NCI-H187 treated with DMSO at 0.1 percent for 48 hours (cell line): ENCODE measurements around the gene EEF2K.

Experiments used
- DNase-seq: peaks from one replicate; lab custom pipeline; 2025; lab: John Stamatoyannopoulos, UW

The EEF2K gene

DNA sequence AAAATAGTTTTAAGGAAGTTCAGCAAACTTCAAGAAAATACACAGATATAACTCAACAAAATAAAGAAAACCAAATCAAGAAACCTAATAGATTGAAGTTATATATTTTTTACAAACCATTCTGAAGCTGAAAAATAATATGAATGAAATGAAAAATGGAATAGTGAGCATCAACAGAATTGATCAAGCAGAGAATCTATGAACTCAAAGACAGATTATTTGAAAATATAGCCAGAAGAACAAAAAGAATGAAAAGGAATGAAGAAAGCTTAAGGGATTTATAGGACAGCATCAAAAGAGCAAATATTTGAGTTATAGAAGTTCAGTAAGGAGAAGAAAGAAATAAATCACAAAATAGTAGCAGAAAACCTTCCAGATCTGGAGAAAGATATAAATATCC lies 130.5 kb downstream of the EEF2K start:
- DNase-seq = no peak

DNA sequence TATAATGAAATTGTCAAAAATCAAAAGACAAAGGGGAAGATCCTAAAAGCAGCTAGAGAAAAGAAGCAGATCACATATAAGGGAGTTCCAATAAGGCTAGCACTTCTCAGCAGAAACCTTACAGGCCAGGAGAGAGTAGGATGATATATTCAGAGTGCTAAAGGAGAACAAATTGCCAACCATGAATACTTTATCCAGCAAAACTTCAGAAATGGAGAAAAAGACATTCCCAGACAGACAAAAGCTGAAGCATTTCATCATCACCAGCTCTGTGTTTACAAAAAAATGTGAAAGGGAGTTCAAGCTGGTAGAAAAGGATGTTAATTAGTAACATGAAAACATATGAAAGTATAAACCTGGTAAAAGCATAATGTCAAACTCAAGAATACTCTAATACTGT lies 131.0 kb downstream of the EEF2K start:
- DNase-seq = no peak

DNA sequence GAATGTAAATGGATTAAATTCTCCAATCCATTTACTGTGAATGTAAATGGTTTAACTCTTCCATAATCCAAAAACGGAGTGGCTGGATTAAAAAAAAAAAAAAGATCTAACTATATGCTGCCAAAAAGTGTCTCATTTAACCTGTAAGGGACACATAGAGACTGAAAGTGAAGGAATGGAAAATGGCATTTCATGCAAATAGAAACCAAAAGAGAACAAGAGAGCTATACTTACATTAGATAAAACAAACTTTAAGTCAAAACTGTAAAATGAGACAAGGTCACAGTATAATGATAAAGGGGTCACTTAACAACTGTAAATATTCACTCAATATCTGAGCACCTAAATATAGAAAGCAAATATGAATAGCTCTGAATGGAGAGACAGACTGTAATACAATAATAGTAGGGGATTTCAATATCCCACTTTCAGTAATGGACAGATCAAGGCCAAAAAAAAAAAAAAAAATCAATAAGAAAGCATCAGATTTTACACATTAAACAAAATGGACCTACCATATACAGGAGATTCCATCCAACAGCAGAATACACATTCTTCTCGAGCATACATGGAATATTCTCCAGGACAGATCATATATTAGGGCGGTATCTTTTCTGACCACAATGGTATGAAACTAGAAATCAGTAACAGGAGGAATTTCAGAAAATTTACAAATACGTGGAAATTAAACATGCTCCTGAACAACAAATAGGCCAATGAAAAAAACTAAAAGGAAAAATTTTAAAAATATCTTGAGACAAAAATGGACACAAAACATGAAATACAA lies 132.0 kb downstream of the EEF2K start:
- DNase-seq = no peak
